Heart left ventricle (tissue), 13 donors: Measurements from ENCODE around the gene BMX.

Experiments
- CTCF ChIP-seq, 12 donors: fragments of 200-600 bp; sonication (generic) in 4 of 12; IDR thresholded peaks; one replicate each; pipeline versions ENCODE4 v1.5.0 to v1.8.0; 2018 to 2022; ENCODE audit warnings: antibody characterized with exemption in 12 of 12, mild to moderate bottlenecking in 5 of 12
- POLR2A ChIP-seq, 2 donors: fragments of 450-650 bp; IDR thresholded peaks; one replicate each; pipeline ENCODE4 v1.6.1; 2017; ENCODE audit warnings: antibody characterized with exemption in 2 of 2, mild to moderate bottlenecking in 2 of 2, moderate library complexity in 2 of 2
- donor health status: ischemic (EF 13 %, LVEDD 7.1; RV severe dilation, severe dysfunction).
- donor health status: DM: no; HTN: yes; CAD: no.
- donor health status: DM: no; HTN: no; CAD: no.
- donor health status: ischemic (EF 25% LVEDD 6.9; RV normal size, moderate dysfunction).
- donor health status: ischemic (EF 25% LVEDD 5.7; RV mildly dilated, moderate dysfunction).
- donor health status: ischemic (EF 35%, LVEDD 5.7; RV mildly dilated, moderate dysfunction).
- donor health status: nonischemic (EF 11% LVEDD 7.7; RV severe dilation, severe dysfunction).
- donor health status: DM: yes; HTN: yes; CAD: no.
- donor health status: PGD.
- donor health status: ischemic (EF 29% LVEDD 5.4; RV normal size, mild dysfunction).
- donor health status: nonischemic (EF 23%, LVEDD 6.1; RV moderate dilation, normal function).

GRCh38 chrX:15495801-15496200, 4.8 kb upstream of the BMX start:
- no peak for TF ChIP-seq CTCF (IDR thresholded peaks at IDR 0.05)
- TF ChIP-seq POLR2A (IDR thresholded peaks at IDR 0.05), result no peak
